Progenitor cell of endocrine pancreas (in vitro differentiated cells): Measurements from ENCODE around the gene PRDX5. TPM values are rescaled to one million over a fixed set of nuclear protein-coding genes. Genes with fewer than 3 reads are reported as not detected.

Source experiments
- DNase-seq: peaks from one replicate; pipeline ENCODE4 v3.0.0; 2021; ENCODE audit warnings: low spot score; ENCODE audit not compliant: unreplicated experiment
- H3K27ac Mint-ChIP-seq: 2 replicates; pipeline ENCODE4 v1.8.0; 2021; ENCODE audit warnings: mild to moderate bottlenecking, moderate library complexity, mixed read lengths
- H3K27me3 Mint-ChIP-seq: 2 replicates; pipeline ENCODE4 v1.8.0; 2021; ENCODE audit warnings: mixed read lengths
- H3K36me3 Mint-ChIP-seq: 2 replicates; pipeline ENCODE4 v1.8.0; 2022; ENCODE audit warnings: mixed read lengths; ENCODE audit not compliant: insufficient read depth
- H3K4me1 Mint-ChIP-seq: 2 replicates; pipeline ENCODE4 v1.8.0; 2021; ENCODE audit warnings: low read depth, mixed read lengths
- H3K4me3 Mint-ChIP-seq: 2 replicates; pipeline ENCODE4 v1.8.0; 2021; ENCODE audit warnings: low read depth, mild to moderate bottlenecking, moderate library complexity, mixed read lengths
- H3K9me3 Mint-ChIP-seq: 2 replicates; pipeline ENCODE4 v1.8.0; 2021; ENCODE audit warnings: low read depth, mixed read lengths
- total RNA-seq: library from RNA; stranded (reverse); gene quantifications from 2 replicates; pipeline ENCODE4 v1.2.1, GENCODE V29; 2021
- TF ChIP-seq, protein P1 (sequence below): fragments of 200-600 bp; sonication (generic); IDR thresholded peaks from one replicate; pipeline ENCODE4 v1.5.0; 2021; ENCODE audit warnings: antibody characterized with exemption, mild to moderate bottlenecking; ENCODE audit not compliant: unreplicated experiment

Gene PRDX5
- total RNA-seq, 1 donor from 2014 or later: 171 TPM

DNA sequence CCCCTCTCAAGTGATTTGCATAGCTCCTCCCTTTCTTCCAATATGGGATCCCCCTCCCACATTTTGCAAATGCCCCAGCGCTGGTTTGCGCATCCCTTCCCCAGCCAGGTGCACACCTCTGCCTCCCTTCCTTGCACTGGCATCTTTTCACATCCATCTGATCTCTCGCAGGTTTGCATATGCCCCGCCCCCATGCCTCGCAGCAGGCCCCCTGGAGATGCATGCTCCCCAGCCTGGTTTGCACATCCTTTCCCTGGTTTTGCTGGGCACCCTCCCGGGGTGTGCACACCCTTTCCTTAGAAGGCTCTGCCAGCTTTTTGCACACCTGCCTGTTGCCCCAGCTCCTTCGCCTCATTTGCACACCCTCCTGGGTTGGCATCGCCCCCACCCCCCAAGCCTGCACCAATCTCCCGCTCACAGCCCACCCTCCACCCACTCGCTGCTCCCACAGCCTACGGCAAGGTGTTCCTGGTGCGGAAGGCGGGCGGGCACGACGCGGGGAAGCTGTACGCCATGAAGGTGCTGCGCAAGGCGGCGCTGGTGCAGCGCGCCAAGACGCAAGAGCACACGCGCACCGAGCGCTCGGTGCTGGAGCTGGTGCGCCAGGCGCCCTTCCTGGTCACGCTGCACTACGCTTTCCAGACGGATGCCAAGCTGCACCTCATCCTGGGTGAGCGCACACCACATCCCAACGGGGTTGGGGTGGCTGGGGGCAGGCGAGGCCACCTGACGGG is 42.0 kb downstream of the PRDX5 start:
- Mint-ChIP-seq H3K27me3 (peaks cover 3% of the 10 kb centered on the region), H3K4me1 (peaks cover 5% of the 10 kb centered on the region), H3K4me3 (peak overlapping the region; percentile 78), H3K27ac (no peak overlapping the region), H3K36me3 (peaks cover 11% of the 10 kb centered on the region), H3K9me3 (no peaks in the 10 kb centered on the region)
- no peak for DNase-seq
- TF ChIP-seq, protein P1, sequence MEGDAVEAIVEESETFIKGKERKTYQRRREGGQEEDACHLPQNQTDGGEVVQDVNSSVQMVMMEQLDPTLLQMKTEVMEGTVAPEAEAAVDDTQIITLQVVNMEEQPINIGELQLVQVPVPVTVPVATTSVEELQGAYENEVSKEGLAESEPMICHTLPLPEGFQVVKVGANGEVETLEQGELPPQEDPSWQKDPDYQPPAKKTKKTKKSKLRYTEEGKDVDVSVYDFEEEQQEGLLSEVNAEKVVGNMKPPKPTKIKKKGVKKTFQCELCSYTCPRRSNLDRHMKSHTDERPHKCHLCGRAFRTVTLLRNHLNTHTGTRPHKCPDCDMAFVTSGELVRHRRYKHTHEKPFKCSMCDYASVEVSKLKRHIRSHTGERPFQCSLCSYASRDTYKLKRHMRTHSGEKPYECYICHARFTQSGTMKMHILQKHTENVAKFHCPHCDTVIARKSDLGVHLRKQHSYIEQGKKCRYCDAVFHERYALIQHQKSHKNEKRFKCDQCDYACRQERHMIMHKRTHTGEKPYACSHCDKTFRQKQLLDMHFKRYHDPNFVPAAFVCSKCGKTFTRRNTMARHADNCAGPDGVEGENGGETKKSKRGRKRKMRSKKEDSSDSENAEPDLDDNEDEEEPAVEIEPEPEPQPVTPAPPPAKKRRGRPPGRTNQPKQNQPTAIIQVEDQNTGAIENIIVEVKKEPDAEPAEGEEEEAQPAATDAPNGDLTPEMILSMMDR: no peak

DNA sequence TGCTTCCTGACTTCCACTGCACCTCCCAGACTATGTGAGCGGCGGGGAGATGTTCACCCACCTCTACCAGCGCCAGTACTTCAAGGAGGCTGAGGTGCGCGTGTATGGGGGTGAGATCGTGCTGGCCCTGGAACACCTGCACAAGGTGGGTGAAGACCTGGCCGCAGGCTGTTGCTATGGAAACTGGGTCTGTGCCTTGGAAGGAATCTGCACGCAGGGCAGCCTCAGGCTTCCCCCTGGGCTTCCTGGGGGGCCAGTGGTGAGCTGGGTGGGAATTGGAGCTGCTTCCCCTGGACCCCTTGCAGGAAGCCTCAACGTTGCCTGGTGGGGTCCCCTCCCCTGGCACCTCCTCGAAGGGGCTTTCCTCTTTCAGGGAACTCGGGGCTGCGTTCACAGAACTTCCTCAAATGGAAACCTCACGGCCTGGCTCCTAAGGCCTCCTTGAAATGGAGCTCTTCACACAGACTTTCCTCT is 42.6 kb downstream of the PRDX5 start:
- Mint-ChIP-seq H3K27me3 (peaks cover 3% of the 10 kb centered on the region), H3K36me3 (peaks cover 11% of the 10 kb centered on the region), H3K4me3 (peak overlapping the region; percentile 78), H3K9me3 (no peaks in the 10 kb centered on the region), H3K27ac (no peak overlapping the region), H3K4me1 (peaks cover 5% of the 10 kb centered on the region)
- no peak for DNase-seq
- TF ChIP-seq, protein P1: no peak

DNA sequence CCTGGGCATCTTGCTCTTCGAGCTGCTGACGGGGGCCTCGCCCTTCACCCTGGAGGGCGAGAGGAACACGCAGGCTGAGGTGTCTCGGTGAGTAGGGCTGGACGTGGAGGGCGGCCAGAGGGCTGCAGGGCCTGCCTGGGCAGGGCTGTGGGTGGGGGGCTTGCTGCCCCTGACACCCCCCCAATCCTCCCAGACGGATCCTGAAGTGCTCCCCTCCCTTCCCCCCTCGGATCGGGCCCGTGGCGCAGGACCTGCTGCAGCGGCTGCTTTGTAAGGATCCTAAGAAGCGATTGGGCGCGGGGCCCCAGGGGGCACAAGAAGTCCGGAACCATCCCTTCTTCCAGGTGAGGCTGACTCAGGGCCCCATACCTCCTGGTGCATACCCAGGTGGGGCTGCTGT is 43.7 kb downstream of the PRDX5 start:
- H3K27ac Mint-ChIP-seq: peak overlapping the region; percentile 62
- DNase-seq: no peak
- H3K9me3 Mint-ChIP-seq: no peaks in the 10 kb centered on the region
- H3K36me3 Mint-ChIP-seq: peaks cover 17% of the 10 kb centered on the region
- H3K4me3 Mint-ChIP-seq: no peak overlapping the region
- H3K27me3 Mint-ChIP-seq: peaks cover under 1% of the 10 kb centered on the region
- H3K4me1 Mint-ChIP-seq: peaks cover 4% of the 10 kb centered on the region
- TF ChIP-seq, protein P1: no peak

DNA sequence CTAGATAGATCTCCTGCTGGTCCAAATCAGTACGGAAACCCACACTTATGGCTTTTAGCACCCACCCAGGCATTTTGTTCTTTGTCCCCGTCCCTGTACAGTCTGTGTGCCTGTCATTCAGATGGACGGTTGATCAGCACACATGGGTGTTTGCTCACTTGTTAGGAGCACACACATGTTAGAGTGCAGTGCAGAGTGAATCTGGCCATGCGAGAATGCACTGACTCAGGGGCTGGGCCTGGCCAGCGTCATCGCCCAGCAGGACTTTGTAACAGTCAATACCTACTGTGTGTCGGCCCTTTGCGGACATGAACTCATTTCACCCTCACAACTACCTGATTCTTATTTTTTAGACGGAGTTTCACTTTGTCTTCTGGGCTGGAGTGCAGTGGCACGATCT is 44.4 kb downstream of the PRDX5 start:
- Mint-ChIP-seq H3K9me3 (no peaks in the 10 kb centered on the region), H3K4me3 (no peak overlapping the region), H3K27me3 (no peaks in the 10 kb centered on the region), H3K27ac (no peak overlapping the region), H3K36me3 (peaks cover 19% of the 10 kb centered on the region), H3K4me1 (peaks cover 3% of the 10 kb centered on the region)
- no peak for DNase-seq
- TF ChIP-seq, protein P1: no peak

DNA sequence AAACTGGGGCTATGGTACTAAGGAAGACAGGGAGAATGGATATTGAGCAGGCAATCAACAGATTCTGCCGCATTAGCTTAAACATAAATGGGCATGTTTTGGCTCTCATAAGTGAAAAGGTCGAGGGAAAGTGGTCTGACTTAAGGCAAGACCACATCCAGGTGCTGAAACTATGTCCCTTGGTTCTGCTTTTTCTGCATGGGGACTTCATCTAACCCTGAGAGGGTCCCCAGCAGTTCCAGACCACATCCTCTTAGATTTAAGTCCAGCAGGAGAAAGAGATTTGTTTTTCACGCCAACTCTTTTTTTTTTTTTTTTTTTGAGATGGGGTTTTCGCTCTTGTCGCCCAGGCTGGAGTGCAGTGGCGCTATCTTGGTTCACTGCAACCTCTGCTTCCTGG is 46.5 kb downstream of the PRDX5 start:
- H3K4me3 Mint-ChIP-seq: no peak overlapping the region
- H3K36me3 Mint-ChIP-seq: peaks cover 26% of the 10 kb centered on the region
- no peak for DNase-seq
- no peaks in the 10 kb centered on the region for H3K9me3 Mint-ChIP-seq
- peaks cover 3% of the 10 kb centered on the region for H3K4me1 Mint-ChIP-seq
- no peaks in the 10 kb centered on the region for H3K27me3 Mint-ChIP-seq
- no peak overlapping the region for H3K27ac Mint-ChIP-seq
- TF ChIP-seq, protein P1: no peak
